NCI-H2171 treated with DMSO at 0.1 percent for 48 hours (cell line): ENCODE results near the gene LAX1.
"Not testable (repeated sequence)": the region's sequence is repeated elsewhere in the genome, so short reads cannot be mapped to it uniquely, and the experiment has no call there.

ENCODE experiments used
- DNase-seq: peaks from one replicate; lab custom pipeline; 2025; lab: John Stamatoyannopoulos, UW

LAX1 gene

GRCh38 chr1:203769505-203770343 is 4.7 kb downstream of the LAX1 start:
- peak; percentile 86 for DNase-seq

- no peak for DNase-seq
These were observed 6.9 kb downstream of the LAX1 start for GRCh38 chr1:203771901-203772301.

- no peak for DNase-seq
These were observed 7.9 kb downstream of the LAX1 start for GRCh38 chr1:203772836-203773235.

- DNase-seq, result no peak
These were observed 11.7 kb downstream of the LAX1 start for GRCh38 chr1:203776636-203777035.

GRCh38 chr1:203777596-203777995 is 12.6 kb downstream of the LAX1 start:
- no peak for DNase-seq

- no peak for DNase-seq
These were observed 13.2 kb downstream of the LAX1 start for GRCh38 chr1:203778146-203778545.

- DNase-seq, result no peak
These were observed 13.8 kb downstream of the LAX1 start for GRCh38 chr1:203778789-203779188.

- DNase-seq, result no peak
These were observed 17.0 kb downstream of the LAX1 start for GRCh38 chr1:203781962-203782361.

GRCh38 chr1:203789966-203790365 is 25.0 kb downstream of the LAX1 start:
- no peak for DNase-seq

- DNase-seq, result no peak
These were observed 26.5 kb downstream of the LAX1 start for GRCh38 chr1:203791498-203791897.

- DNase-seq, result no peak
These were observed 27.5 kb downstream of the LAX1 start for GRCh38 chr1:203792486-203792885.

- not testable (repeated sequence) for DNase-seq
These were observed 28.6 kb downstream of the LAX1 start for GRCh38 chr1:203793561-203793960.

GRCh38 chr1:203794764-203795440 is 29.9 kb downstream of the LAX1 start:
- DNase-seq, result no peak

GRCh38 chr1:203795441-203796235 is 30.7 kb downstream of the LAX1 start, which contains the start of the genes ZBED6 and ZC3H11A:
Gene ZBED6 (plus strand): TSS chr1:203795623. CDS start chr1:203797523, 1,900 bp downstream.
Gene ZC3H11A (plus strand): TSS chr1:203795623. CDS start chr1:203817071, 21,448 bp downstream.
- DNase-seq, result peak; percentile 99

- DNase-seq, result peak; percentile 58
These were observed 31.2 kb downstream of the LAX1 start for GRCh38 chr1:203796236-203796605.

GRCh38 chr1:203797216-203797615 is 32.2 kb downstream of the LAX1 start:
- DNase-seq, result no peak

GRCh38 chr1:203797948-203798655 is 33.1 kb downstream of the LAX1 start:
- DNase-seq, result peak; percentile 8

GRCh38 chr1:203799157-203799556 is 34.2 kb downstream of the LAX1 start:
- DNase-seq, result no peak

- DNase-seq, result no peak
These were observed 35.0 kb downstream of the LAX1 start for GRCh38 chr1:203799971-203800370.

GRCh38 chr1:203805689-203806088 is 40.7 kb downstream of the LAX1 start:
- no peak for DNase-seq

GRCh38 chr1:203807196-203807595 is 42.2 kb downstream of the LAX1 start:
- DNase-seq, result no peak
